A673 (cell line): ENCODE measurements around the gene SLC22A12. TPM values are rescaled to one million over a fixed set of nuclear protein-coding genes. Genes with fewer than 3 reads are reported as not detected.
A peak's percentile ranks its signal among the peaks of the same experiment; 100 is the strongest.

ENCODE experiments used
- BruUV-seq: library from RNA; stranded (reverse); fragments of 400-500 nt; replicated peaks from 2 replicates; lab custom pipeline; 2021; lab: Mats Ljungman, UMichigan
- CTCF ChIA-PET: fragments of 300-600 bp; sonication (Branson Sonifier 250); formaldehyde crosslinking; loops from one replicate; lab custom pipeline; 2022; ENCODE audit warnings: antibody characterized with exemption; lab: Charles Lee
- POLR2A ChIA-PET: fragments of 300-600 bp; sonication (Branson Sonifier 250); formaldehyde crosslinking; loops from one replicate; lab custom pipeline; 2022; ENCODE audit warnings: antibody characterized with exemption; ENCODE audit not compliant: low non-redundant PET; lab: Charles Lee
- DNase-seq: peaks from one replicate; pipeline ENCODE4 v3.0.0-alpha.2; 2015; ENCODE audit warnings: low spot score
- H3K27ac ChIP-seq: fragments of 200-600 bp; sonication (generic); 2 replicates; pipeline ENCODE4 v1.5.1; 2016; ENCODE audit warnings: mixed run types, low read depth, mild to moderate bottlenecking, mixed read lengths, antibody characterized with exemption, low read length; ENCODE audit not compliant: poor library complexity, severe bottlenecking
- H3K27me3 ChIP-seq: fragments of 200-600 bp; sonication (generic); replicated peaks from 2 replicates; pipeline ENCODE4 v1.6.1; 2017; ENCODE audit warnings: mixed run types, low read depth, mild to moderate bottlenecking, mixed read lengths, antibody characterized with exemption, low read length; ENCODE audit not compliant: insufficient read depth, poor library complexity
- H3K36me3 ChIP-seq: fragments of 200-600 bp; sonication (generic); 2 replicates; pipeline ENCODE4 v1.6.1; 2016; ENCODE audit warnings: mixed run types, mild to moderate bottlenecking, mixed read lengths, antibody characterized with exemption, low read length; ENCODE audit not compliant: insufficient read depth, poor library complexity, severe bottlenecking
- H3K4me1 ChIP-seq: fragments of 200-600 bp; sonication (generic); 2 replicates; pipeline ENCODE4 v1.6.1; 2017; ENCODE audit warnings: mixed run types, mild to moderate bottlenecking, mixed read lengths, antibody characterized with exemption, low read length; ENCODE audit not compliant: insufficient read depth, poor library complexity, severe bottlenecking
- H3K4me3 ChIP-seq: fragments of 200-600 bp; sonication (generic); 2 replicates; pipeline ENCODE4 v1.5.1; 2016; ENCODE audit warnings: low read depth, mixed run types, mild to moderate bottlenecking, mixed read lengths, low read length; ENCODE audit not compliant: poor library complexity, severe bottlenecking
- H3K9me3 ChIP-seq: fragments of 200-600 bp; sonication (generic); 2 replicates; pipeline ENCODE4 v1.6.1; 2016; ENCODE audit warnings: mixed run types, low read depth, mild to moderate bottlenecking, mixed read lengths, antibody characterized with exemption, low read length; ENCODE audit not compliant: poor library complexity, severe bottlenecking
- CTCF ChIP-seq: fragments of 300-800, 200-600 bp; sonication (generic); conservative IDR thresholded peaks from 2 replicates; pipeline ENCODE4 v1.5.1; 2017; ENCODE audit warnings: low read depth, mild to moderate bottlenecking, antibody characterized with exemption, low read length, moderate library complexity, mixed read lengths
- EZH2 ChIP-seq: fragments of 200-600 bp; sonication (generic); IDR thresholded peaks from 2 replicates; pipeline ENCODE4 v1.6.1; 2017; ENCODE audit warnings: borderline replicate concordance, low read depth, mild to moderate bottlenecking, mixed read lengths, antibody characterized with exemption, low read length; ENCODE audit not compliant: poor library complexity, severe bottlenecking
- intact Hi-C: fragments of 100-400 bp; cut with micrococcal nuclease; formaldehyde crosslinking; loops from one replicate; pipeline ENCODE4 v1.10.0; 2022; ENCODE audit not compliant: unreplicated experiment
- total RNA-seq: library from RNA; stranded (reverse); gene quantifications from 2 replicates; pipeline ENCODE4 v1.2.3, GENCODE V29; 2021

Gene SLC22A12
- total RNA-seq, 1 experiment from 2014 or later, result not detected

DNA sequence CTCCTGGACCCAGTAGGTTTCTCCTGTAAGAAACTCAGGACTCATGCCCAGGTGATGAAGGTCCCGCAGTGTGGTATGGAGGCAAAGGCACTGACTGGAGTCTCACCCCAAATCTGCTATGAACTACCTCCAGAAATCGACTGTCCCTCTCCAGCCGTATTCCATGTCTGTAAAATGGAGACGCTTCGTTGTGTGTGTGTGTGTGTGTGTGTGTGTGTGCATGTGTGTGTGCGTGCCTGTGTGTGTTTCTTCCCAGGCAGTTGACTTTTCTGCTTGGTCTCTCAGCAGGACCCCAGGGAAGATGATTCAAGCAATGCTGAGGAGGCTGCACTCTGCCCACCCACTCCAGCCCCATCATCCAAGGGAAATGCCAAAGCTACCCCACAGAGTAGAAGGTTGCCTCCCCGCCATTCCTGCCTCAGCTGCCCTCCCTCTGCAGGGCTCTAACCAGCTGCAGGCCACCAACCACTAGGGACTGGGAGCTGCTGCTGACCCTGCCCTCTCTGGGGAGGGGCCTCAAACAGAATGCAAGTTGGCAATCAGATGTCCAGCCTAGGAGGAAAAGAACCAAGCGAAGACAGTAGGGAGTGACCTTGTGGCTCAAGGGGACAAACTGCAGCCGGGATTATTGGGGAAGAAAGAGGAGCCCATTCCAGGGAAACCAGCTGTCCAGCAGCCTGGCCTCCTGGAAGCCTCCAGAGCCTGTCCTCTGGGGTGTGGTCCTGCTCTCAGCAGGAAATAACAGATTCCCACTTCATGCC is 56.2 kb downstream of the SLC22A12 start:
- no TSS peak for BruUV-seq
- no peak overlapping the region for H3K27ac ChIP-seq
- peaks cover 10% of the 10 kb centered on the region for H3K4me1 ChIP-seq
- CTCF ChIA-PET, result interaction anchor here (1.7 kb wide), 1 partner anchor 42 kb away, joined by 4 read pairs; no protein-coding TSS in a partner anchor
- POLR2A ChIA-PET, result no interaction called here
- no peak for DNase-seq
- no peaks in the 10 kb centered on the region for H3K9me3 ChIP-seq
- peaks cover 31% of the 10 kb centered on the region for H3K27me3 ChIP-seq
- H3K36me3 ChIP-seq, result no peaks in the 10 kb centered on the region
- TF ChIP-seq CTCF (no peak), EZH2 (no peak)
- no peak overlapping the region for H3K4me3 ChIP-seq
- intact Hi-C loops, result no loop called here

DNA sequence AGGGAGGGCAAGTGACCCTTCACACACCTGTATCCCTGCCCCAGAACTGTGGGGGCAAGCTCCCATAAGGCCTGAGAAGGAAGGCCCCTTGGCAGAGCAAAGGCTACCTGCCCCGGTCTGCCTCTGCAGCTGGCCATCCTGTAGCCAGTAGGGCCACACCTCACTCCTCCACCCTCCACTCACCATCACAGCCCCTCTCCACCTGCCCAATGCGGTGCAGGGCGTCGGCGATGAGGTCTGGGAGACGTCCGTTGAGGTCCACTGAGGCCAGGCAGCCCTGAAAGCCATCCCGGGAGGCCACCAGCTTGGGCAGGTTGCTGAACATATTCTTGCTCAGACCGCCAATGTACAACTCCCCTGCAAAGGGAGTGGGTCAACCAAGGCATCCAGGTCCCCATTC is 57.5 kb downstream of the SLC22A12 start:
- H3K27me3 ChIP-seq, result peaks cover 20% of the 10 kb centered on the region
- no TSS peak for BruUV-seq
- intact Hi-C loops, result no loop called here

GRCh38 chr11:64649291-64649697 is 58.3 kb downstream of the SLC22A12 start:
- H3K9me3 ChIP-seq, result no peaks in the 10 kb centered on the region
- intact Hi-C loops, result loop anchor here (1.0 kb wide), 1 partner anchor 96 kb away; no protein-coding TSS in a partner anchor
- peak; percentile 72 for TF ChIP-seq CTCF
- no peak for TF ChIP-seq EZH2
- peak; percentile 50 for DNase-seq
- CTCF ChIA-PET, result interaction anchor here (0.5 to 4.7 kb wide), 4 partner anchors 39 to 795 kb away, joined by 3 to 33 read pairs (median 4); no protein-coding TSS in a partner anchor
- no peaks in the 10 kb centered on the region for H3K36me3 ChIP-seq
- peaks cover 2% of the 10 kb centered on the region for H3K4me1 ChIP-seq
- H3K27me3 ChIP-seq, result peaks cover 13% of the 10 kb centered on the region
- no TSS peak for BruUV-seq
- no peak overlapping the region for H3K27ac ChIP-seq
- H3K4me3 ChIP-seq, result no peak overlapping the region
- POLR2A ChIA-PET, result no interaction called here

More for the DNA sequence above, 57.5 kb downstream of the SLC22A12 start:
- POLR2A ChIA-PET, result no interaction called here
- no peak for DNase-seq
- no peak overlapping the region for H3K27ac ChIP-seq
- H3K36me3 ChIP-seq, result no peaks in the 10 kb centered on the region
- H3K9me3 ChIP-seq, result no peaks in the 10 kb centered on the region
- peaks cover 6% of the 10 kb centered on the region for H3K4me1 ChIP-seq
- no peak overlapping the region for H3K4me3 ChIP-seq
- TF ChIP-seq CTCF, result no peak
- no peak for TF ChIP-seq EZH2
- CTCF ChIA-PET, result interaction anchor here (0.6 to 4.7 kb wide), 4 partner anchors 40 to 794 kb away, joined by 3 to 33 read pairs (median 4); no protein-coding TSS in a partner anchor
